ENCODE data around the gene RSU1. TPM values are rescaled to one million over a fixed set of nuclear protein-coding genes. Genes with fewer than 3 reads are reported as not detected.

RSU1 gene
- total and polyA plus RNA-seq, 2 donors (not counting 3 experiments of a cell fraction or from before 2014, with no cell fraction given) = 80.2 to 104 TPM

DNA sequence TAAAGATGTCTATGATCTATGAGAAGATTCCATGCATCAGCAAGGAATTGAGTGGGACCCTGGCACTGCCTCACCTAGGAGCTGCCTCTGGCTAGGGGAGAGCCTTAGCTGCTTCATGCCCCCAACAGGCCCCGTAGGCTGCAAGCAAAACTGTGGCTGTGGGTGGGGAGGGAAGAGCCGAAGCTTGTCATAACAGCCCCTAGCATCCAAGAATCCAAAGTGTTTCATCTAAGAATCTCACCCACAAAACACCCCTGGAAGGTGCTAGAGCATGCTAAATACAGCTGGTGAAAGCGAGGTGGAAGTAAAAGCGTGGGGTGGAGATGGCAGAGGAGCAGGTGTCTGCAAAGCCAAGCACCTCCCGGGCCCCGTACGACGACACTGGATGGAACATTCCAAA lies 208.0 kb downstream of the RSU1 start:
- TF ChIP-seq EZH2 (IDR thresholded peaks at IDR 0.05; ENCODE audit: borderline replicate concordance, low read depth, low read length, severe bottlenecking) (no peak), MYC (IDR thresholded peaks at IDR 0.05; ENCODE audit: low read depth, low read length) (no peak), POLR2AphosphoS5 (IDR thresholded peaks at IDR 0.05; ENCODE audit: insufficient read depth, low read depth, low read length) (no peak), JUN (IDR thresholded peaks at IDR 0.05; ENCODE audit: borderline replicate concordance, insufficient read depth, insufficient read length, low read depth) (no peak), FOS (IDR thresholded peaks at IDR 0.05; ENCODE audit: borderline replicate concordance, insufficient read depth, low read length) (no peak), POLR2A (IDR thresholded peaks at IDR 0.05; ENCODE audit: low read depth, low read length) (no peak), GATA2 (IDR thresholded peaks at IDR 0.05; ENCODE audit: insufficient read depth, insufficient read length, low read depth, low read length) (no peak)
- TF ChIP-seq, protein P1, sequence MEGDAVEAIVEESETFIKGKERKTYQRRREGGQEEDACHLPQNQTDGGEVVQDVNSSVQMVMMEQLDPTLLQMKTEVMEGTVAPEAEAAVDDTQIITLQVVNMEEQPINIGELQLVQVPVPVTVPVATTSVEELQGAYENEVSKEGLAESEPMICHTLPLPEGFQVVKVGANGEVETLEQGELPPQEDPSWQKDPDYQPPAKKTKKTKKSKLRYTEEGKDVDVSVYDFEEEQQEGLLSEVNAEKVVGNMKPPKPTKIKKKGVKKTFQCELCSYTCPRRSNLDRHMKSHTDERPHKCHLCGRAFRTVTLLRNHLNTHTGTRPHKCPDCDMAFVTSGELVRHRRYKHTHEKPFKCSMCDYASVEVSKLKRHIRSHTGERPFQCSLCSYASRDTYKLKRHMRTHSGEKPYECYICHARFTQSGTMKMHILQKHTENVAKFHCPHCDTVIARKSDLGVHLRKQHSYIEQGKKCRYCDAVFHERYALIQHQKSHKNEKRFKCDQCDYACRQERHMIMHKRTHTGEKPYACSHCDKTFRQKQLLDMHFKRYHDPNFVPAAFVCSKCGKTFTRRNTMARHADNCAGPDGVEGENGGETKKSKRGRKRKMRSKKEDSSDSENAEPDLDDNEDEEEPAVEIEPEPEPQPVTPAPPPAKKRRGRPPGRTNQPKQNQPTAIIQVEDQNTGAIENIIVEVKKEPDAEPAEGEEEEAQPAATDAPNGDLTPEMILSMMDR (IDR thresholded peaks at IDR 0.05; ENCODE audit: extremely low read depth in 1 of 2, insufficient read depth in 1 of 2, low read depth in 1 of 2, low read length in 2 of 2) = no peak
- TF ChIP-seq, protein P2, sequence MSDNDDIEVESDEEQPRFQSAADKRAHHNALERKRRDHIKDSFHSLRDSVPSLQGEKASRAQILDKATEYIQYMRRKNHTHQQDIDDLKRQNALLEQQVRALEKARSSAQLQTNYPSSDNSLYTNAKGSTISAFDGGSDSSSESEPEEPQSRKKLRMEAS (IDR thresholded peaks at IDR 0.05; ENCODE audit: insufficient read depth, insufficient read length) = no peak
- Histone ChIP-seq H3K9ac (replicated peaks; ENCODE audit: extremely low read depth, insufficient read depth, low read length) (no peak overlapping the region), H3K4me3 (replicated peaks in 1 of 3; ENCODE audit: insufficient read depth in 1 of 3, low read depth in 1 of 3, low read length in 3 of 3) (no peak overlapping the region), H3K27me3 (ENCODE audit: control insufficient read depth in 2 of 2, insufficient read depth in 2 of 2, low read length in 2 of 2) (no peaks in the 10 kb centered on the region), H3K36me3 (ENCODE audit: control insufficient read depth in 2 of 2, extremely low read depth in 1 of 2, insufficient read depth in 2 of 2, low read length in 2 of 2) (no peaks in the 10 kb centered on the region), H2AFZ (ENCODE audit: low read depth, low read length) (no peak overlapping the region), H3K9me1 (replicated peaks; ENCODE audit: control insufficient read depth, extremely low read depth, insufficient read depth, low read length) (no peaks in the 10 kb centered on the region), H3K4me2 (ENCODE audit: insufficient read depth, low read length) (no peak overlapping the region), H3K9me3 (replicated peaks; ENCODE audit: control insufficient read depth, insufficient read depth, low read length) (no peaks in the 10 kb centered on the region), H3K79me2 (ENCODE audit: control insufficient read depth, insufficient read depth, low read length) (no peaks in the 10 kb centered on the region), H3K27ac (ENCODE audit: insufficient read depth, low read depth, low read length) (no peak overlapping the region), H4K20me1 (replicated peaks; ENCODE audit: control insufficient read depth, extremely low read depth, insufficient read depth, low read length) (peaks cover 8% of the 10 kb centered on the region), H3K4me1 (ENCODE audit: control insufficient read depth, extremely low read depth, insufficient read depth, low read length) (no peaks in the 10 kb centered on the region)
- no peak for DNase-seq (ENCODE audit: low read depth, low spot score)
- FAIRE-seq = no peak
- ChIA-PET CTCF (interaction anchor here (1.4 kb wide), 1 partner anchor 12 kb away, joined by 3 read pairs; no protein-coding TSS in a partner anchor), POLR2A (no interaction called here)
- dilution Hi-C loops (cut with MboI; ENCODE audit: extremely low pct_ligation_motif_present, low sequenced_read_pairs) (no loop called here), intact Hi-C loops (cut with micrococcal nuclease) (no loop called here)
- BruUV-seq (replicated peaks) = no TSS peak
